Sigmoid colon (tissue), 7 donors: ENCODE results near the gene ABHD2. TPM values are rescaled to one million over a fixed set of nuclear protein-coding genes. Genes with fewer than 3 reads are reported as not detected.
A peak's percentile ranks its signal among the peaks of the same experiment; 100 is the strongest.

ENCODE experiments used
- DNase-seq: peaks from one replicate; pipeline ENCODE4 v3.0.0-alpha.2; 2019
- H3K27ac ChIP-seq, 4 donors: fragments of 200-600 bp; sonication (generic); one replicate each; pipeline ENCODE4 v1.5.1; 2016 to 2019; ENCODE audit warnings: mild to moderate bottlenecking in 1 of 4
- H3K27me3 ChIP-seq, 3 donors: fragments of 200-600 bp; sonication (generic); one replicate each; pipeline ENCODE4 v1.5.1; 2019; ENCODE audit warnings: mild to moderate bottlenecking in 1 of 3
- H3K36me3 ChIP-seq, 4 donors: fragments of 200-600 bp; sonication (generic); one replicate each; pipeline ENCODE4 v1.5.1; 2016 to 2019
- H3K4me1 ChIP-seq, 4 donors: fragments of 200-600 bp; sonication (generic); one replicate each; pipeline ENCODE4 v1.5.1; 2017 to 2019
- H3K4me3 ChIP-seq, 4 donors: fragments of 200-600 bp; sonication (generic); one replicate each; pipeline ENCODE4 v1.5.1; 2017 to 2019; ENCODE audit warnings: mild to moderate bottlenecking in 2 of 4, moderate library complexity in 1 of 4
- H3K9me3 ChIP-seq, 4 donors: fragments of 200-600 bp in 3 of 4; sonication (generic) in 3 of 4; one replicate each; pipeline versions ENCODE4 v1.5.1 to v1.6.1; 2013 to 2019
- CTCF ChIP-seq, 4 experiments: fragments of 450-650 bp in 3 of 4; fragments of 200-600 bp in 1 of 4; IDR thresholded peaks; one replicate each; pipeline ENCODE4 v1.5.1; 2016 to 2019; ENCODE audit warnings: antibody characterized with exemption in 4 of 4, mild to moderate bottlenecking in 3 of 4, moderate library complexity in 2 of 4
- EP300 ChIP-seq, 4 donors: sonication (generic); formaldehyde crosslinking; IDR thresholded peaks; one replicate each; pipeline ENCODE4 v1.6.1; 2017; ENCODE audit warnings: antibody characterized with exemption in 4 of 4
- POLR2A ChIP-seq, 2 donors: fragments of 450-650 bp; IDR thresholded peaks; one replicate each; pipeline ENCODE4 v1.6.1; 2016; ENCODE audit warnings: antibody characterized with exemption in 2 of 2, mild to moderate bottlenecking in 2 of 2, moderate library complexity in 2 of 2
- POLR2AphosphoS5 ChIP-seq, 4 donors: sonication (generic); formaldehyde crosslinking; IDR thresholded peaks; one replicate each; pipeline ENCODE4 v1.6.1; 2017; ENCODE audit warnings: antibody characterized with exemption in 4 of 4
- WGBS, 2 donors: extraction: QIAGEN DNeasy Blood & Tissue Kit; methylation state at CpG; one replicate each; pipeline ENCODE4 v1.1.7; 2013; 5-methylcytosine and 5-hydroxymethylcytosine counted together
- intact Hi-C: fragments of 100-400 bp; cut with DNase I; formaldehyde crosslinking; loops from one replicate; pipeline ENCODE4 v1.15.1; 2023
- polyA plus RNA-seq, 3 donors: library from polyadenylated mRNA; stranded (reverse); fragments of 200-250 nt; gene quantifications; one replicate each; pipeline ENCODE4 v1.2.3, GENCODE V29; 2013
- total RNA-seq, 4 donors: library from RNA; depleted of rRNA; stranded (reverse); fragments of >200 nt; gene quantifications; one replicate each; pipeline ENCODE4 v1.1.0, GENCODE V29; 2016
- donor health status: healthy with polysubstance abuse.
- donor health status: Bipolar disorder and iron deficiency.
- donor health status: healthy.

The ABHD2 gene
- total and polyA plus RNA-seq, 7 donors: 1.8 to 81.5 (median 32.9) TPM

GRCh38 chr15:89157918-89158564 lies 69.8 kb downstream of the ABHD2 start:
- no peak overlapping the region for H3K27ac ChIP-seq
- TF ChIP-seq POLR2AphosphoS5 (IDR thresholded peaks at IDR 0.05): no peak
- no peak for TF ChIP-seq POLR2A (IDR thresholded peaks at IDR 0.05)
- no peak for DNase-seq
- intact Hi-C loops: no loop called here
- H3K36me3 ChIP-seq: peaks cover 7 to 74% (median 11%) of the 10 kb centered on the region in 4 donors
- WGBS, 2 donors: 76 to 81% methylated on average over 4 of the region's 4 CpGs
- no peak overlapping the region for H3K4me3 ChIP-seq
- H3K27me3 ChIP-seq: no peaks in the 10 kb centered on the region
- no peaks in the 10 kb centered on the region for H3K9me3 ChIP-seq
- H3K4me1 ChIP-seq: peaks cover 0 to 5% (median 2%) of the 10 kb centered on the region in 4 donors

GRCh38 chr15:89161666-89162065 lies 73.4 kb downstream of the ABHD2 start:
- intact Hi-C loops: no loop called here
- peaks cover 0 to 38% (median 2%) of the 10 kb centered on the region in 4 donors for H3K36me3 ChIP-seq
- no peak overlapping the region for H3K27ac ChIP-seq
- peaks cover 0 to 36% (median 25%) of the 10 kb centered on the region in 4 donors for H3K4me1 ChIP-seq
- 64 to 76% methylated on average over 3 of the region's 3 CpGs for WGBS, 2 donors
- TF ChIP-seq POLR2AphosphoS5 (IDR thresholded peaks at IDR 0.05): no peak
- no peak for TF ChIP-seq POLR2A (IDR thresholded peaks at IDR 0.05)
- DNase-seq: no peak
- no peaks in the 10 kb centered on the region for H3K27me3 ChIP-seq
- H3K4me3 ChIP-seq: no peak overlapping the region
- no peaks in the 10 kb centered on the region for H3K9me3 ChIP-seq

GRCh38 chr15:89163271-89164055 lies 75.2 kb downstream of the ABHD2 start:
- no peaks in the 10 kb centered on the region for H3K27me3 ChIP-seq
- DNase-seq: no peak
- H3K36me3 ChIP-seq: peaks cover 0 to 24% (median 0%) of the 10 kb centered on the region in 4 donors
- H3K9me3 ChIP-seq: no peaks in the 10 kb centered on the region
- intact Hi-C loops: no loop called here
- 93 to 95% methylated on average over 5 of the region's 5 CpGs for WGBS, 2 donors
- no peak overlapping the region for H3K4me3 ChIP-seq
- TF ChIP-seq EP300 (IDR thresholded peaks at IDR 0.05): no peak
- TF ChIP-seq POLR2AphosphoS5 (IDR thresholded peaks at IDR 0.05): no peak
- no peak for TF ChIP-seq POLR2A (IDR thresholded peaks at IDR 0.05)
- no peak for TF ChIP-seq CTCF (IDR thresholded peaks at IDR 0.05)
- no peak overlapping the region for H3K27ac ChIP-seq
- H3K4me1 ChIP-seq: peaks cover 0 to 51% (median 42%) of the 10 kb centered on the region in 4 donors

- no peaks in the 10 kb centered on the region for H3K27me3 ChIP-seq
- H3K36me3 ChIP-seq: peaks cover 0 to 13% (median 0%) of the 10 kb centered on the region in 4 donors
- peak; percentile 74 for DNase-seq
- TF ChIP-seq POLR2AphosphoS5 (IDR thresholded peaks at IDR 0.05) (peak in 1 of 4 donors; percentile 19), POLR2A (IDR thresholded peaks at IDR 0.05) (no peak)
- intact Hi-C loops: loop anchor here (5.0 kb wide), 1 partner anchor 32 kb away; no protein-coding TSS in a partner anchor
- WGBS, 2 donors: 59 to 73% methylated on average over 7 of the region's 7 CpGs
- no peak overlapping the region for H3K4me3 ChIP-seq
- no peaks in the 10 kb centered on the region for H3K9me3 ChIP-seq
- H3K27ac ChIP-seq: peak overlapping the region in 2 of 4 donors; percentile 15 to 65
- H3K4me1 ChIP-seq: peaks cover 0 to 51% (median 42%) of the 10 kb centered on the region in 4 donors
Measured at GRCh38 chr15:89164712-89165211, 76.5 kb downstream of the ABHD2 start.

- peaks cover 0 to 51% (median 42%) of the 10 kb centered on the region in 4 donors for H3K4me1 ChIP-seq
- H3K9me3 ChIP-seq: no peaks in the 10 kb centered on the region
- H3K27ac ChIP-seq: peak overlapping the region in 2 of 4 donors; percentile 15 to 65
- no peak overlapping the region for H3K4me3 ChIP-seq
- TF ChIP-seq POLR2AphosphoS5 (IDR thresholded peaks at IDR 0.05) (no peak), POLR2A (IDR thresholded peaks at IDR 0.05) (no peak), EP300 (IDR thresholded peaks at IDR 0.05) (no peak), CTCF (IDR thresholded peaks at IDR 0.05) (no peak)
- peaks cover 0 to 10% (median 0%) of the 10 kb centered on the region in 4 donors for H3K36me3 ChIP-seq
- intact Hi-C loops: loop anchor here (5.0 kb wide), 1 partner anchor 33 kb away; no protein-coding TSS in a partner anchor
- no peaks in the 10 kb centered on the region for H3K27me3 ChIP-seq
- 67 to 70% methylated on average over 2 of the region's 2 CpGs for WGBS, 2 donors
- no peak for DNase-seq
Measured at GRCh38 chr15:89165677-89166076, 77.4 kb downstream of the ABHD2 start.
